ENCODE data around the gene MFN1.
"Not testable (repeated sequence)": the region's sequence is repeated elsewhere in the genome, so short reads cannot be mapped to it uniquely, and the experiment has no call there.

MFN1 gene

DNA sequence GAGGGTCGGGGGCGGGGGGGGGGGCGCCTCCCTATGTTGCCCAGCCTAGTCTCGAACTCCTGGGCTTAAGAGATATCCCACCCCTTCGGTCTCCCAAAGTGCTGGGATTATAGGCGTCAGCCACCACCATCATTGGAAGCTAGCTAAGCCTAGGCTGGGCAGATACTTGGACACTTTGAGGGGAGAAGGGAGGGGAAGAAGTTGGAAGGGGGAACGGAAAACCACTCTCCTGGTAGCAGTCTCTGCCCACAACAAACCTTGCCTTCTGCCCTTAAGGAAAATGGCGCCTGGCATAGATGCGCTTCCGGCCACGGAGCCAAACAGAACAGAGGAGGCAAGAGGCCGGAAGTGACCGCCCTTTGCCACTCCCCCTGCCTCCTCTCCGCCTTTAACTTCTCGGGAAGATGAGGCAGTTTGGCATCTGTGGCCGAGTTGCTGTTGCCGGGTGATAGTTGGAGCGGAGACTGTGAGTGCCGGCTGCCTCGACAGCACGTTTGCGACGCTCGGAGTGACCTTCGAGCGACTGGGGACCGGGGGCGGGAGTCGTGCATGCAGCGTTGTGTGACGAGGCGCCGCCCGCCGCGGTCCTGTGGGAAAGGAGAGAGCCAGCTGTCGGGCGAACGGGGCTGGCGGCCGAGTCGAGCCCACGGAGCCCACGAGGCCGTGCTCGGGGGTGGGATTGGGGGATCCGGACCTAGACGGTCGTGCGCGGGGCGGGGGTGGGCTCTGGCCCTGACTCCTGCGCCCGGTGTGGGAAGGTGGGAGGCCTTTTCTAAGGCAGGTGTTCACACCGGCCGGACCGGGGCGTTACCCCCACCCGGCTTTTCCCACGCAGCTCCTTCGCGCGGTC lies at the start of gene MFN1:
Gene MFN1 (plus strand): TSS at position 365 of the 850 bp plus-strand sequence. CDS start 1,143 bp downstream, outside the sequence.
- peaks cover 15% of the 10 kb centered on the region for H3K36me3 Mint-ChIP-seq
- H3K27ac Mint-ChIP-seq, result peak within 1 kb of the TSS; percentile 98
- H3K9me3 Mint-ChIP-seq, result no peaks in the 10 kb centered on the region
- H3K4me1 Mint-ChIP-seq, result peaks cover 22% of the 10 kb centered on the region
- H3K27me3 Mint-ChIP-seq, result no peaks in the 10 kb centered on the region
- ATAC-seq, result peak; percentile 96
- H3K4me3 Mint-ChIP-seq, result peak within 1 kb of the TSS; percentile 92

DNA sequence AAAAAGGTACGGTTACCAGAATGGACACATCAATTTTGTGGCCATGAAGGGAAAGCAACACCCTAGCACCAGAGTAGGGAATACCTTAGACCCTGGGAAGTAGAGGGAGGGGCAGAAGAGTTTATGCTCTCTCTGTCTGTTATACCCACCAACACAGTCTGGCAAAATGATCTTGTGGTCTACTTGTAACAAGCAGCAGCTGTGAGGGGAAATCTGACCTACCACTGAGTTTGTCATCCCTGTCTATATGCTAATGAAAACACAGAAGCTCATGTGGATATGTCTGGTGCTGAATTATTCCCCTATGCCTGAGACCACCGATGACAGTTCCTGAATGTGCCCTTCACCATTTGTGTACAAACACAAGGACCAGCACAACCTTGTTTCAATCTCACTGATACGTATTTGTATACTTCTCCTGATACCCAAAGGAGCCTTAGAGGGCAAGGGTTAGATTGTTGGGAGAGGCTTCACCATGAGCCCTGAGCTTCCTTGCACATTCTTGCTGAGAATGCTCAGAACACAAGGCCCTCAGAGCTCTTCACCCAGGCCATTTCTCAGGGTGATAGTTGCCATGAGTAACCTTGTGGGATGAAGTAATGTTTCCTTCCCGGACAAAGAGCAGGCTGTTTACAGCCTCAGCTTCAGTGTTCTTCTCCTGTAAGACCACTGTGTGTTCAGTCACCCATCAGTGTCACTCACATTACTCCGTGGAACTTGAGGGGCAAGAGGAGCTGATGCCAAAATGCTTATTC lies 49.4 kb upstream of the MFN1 start:
- H3K27ac Mint-ChIP-seq, result no peak overlapping the region
- no peak overlapping the region for H3K4me3 Mint-ChIP-seq
- H3K27me3 Mint-ChIP-seq, result no peaks in the 10 kb centered on the region
- ATAC-seq, result peak; percentile 36
- H3K36me3 Mint-ChIP-seq, result no peaks in the 10 kb centered on the region
- H3K9me3 Mint-ChIP-seq, result no peaks in the 10 kb centered on the region
- H3K4me1 Mint-ChIP-seq, result peaks cover 6% of the 10 kb centered on the region

DNA sequence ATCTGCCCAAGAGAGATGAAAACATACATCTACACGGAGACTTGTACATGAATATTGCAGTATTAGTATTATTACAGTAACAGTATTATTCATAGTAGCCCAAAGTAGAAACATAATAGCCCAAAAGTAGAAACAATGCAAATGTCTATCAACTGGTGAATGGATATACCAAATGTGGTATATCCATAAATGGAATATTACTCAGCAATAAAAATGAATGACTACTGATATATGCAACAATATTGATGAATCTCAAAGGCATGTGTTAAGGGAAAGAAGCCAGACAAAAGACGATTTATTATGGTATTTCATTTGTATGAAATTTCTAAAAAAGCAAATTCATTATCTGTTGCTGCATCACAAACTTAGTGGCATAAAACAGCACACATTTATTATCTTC lies 48.2 kb upstream of the MFN1 start:
- Mint-ChIP-seq H3K27ac (no peak overlapping the region), H3K4me3 (no peak overlapping the region)
- ATAC-seq, result no peak

GRCh38 chr3:179299999-179300613 lies 47.4 kb upstream of the MFN1 start:
- H3K27me3 Mint-ChIP-seq, result no peaks in the 10 kb centered on the region
- H3K27ac Mint-ChIP-seq, result no peak overlapping the region
- H3K36me3 Mint-ChIP-seq, result no peaks in the 10 kb centered on the region
- H3K4me1 Mint-ChIP-seq, result peaks cover 6% of the 10 kb centered on the region
- H3K4me3 Mint-ChIP-seq, result no peak overlapping the region
- ATAC-seq, result peak; percentile 74
- H3K9me3 Mint-ChIP-seq, result no peaks in the 10 kb centered on the region

More for the DNA sequence above, 48.2 kb upstream of the MFN1 start:
- Mint-ChIP-seq H3K9me3 (no peaks in the 10 kb centered on the region), H3K27me3 (no peaks in the 10 kb centered on the region), H3K36me3 (no peaks in the 10 kb centered on the region), H3K4me1 (peaks cover 6% of the 10 kb centered on the region)

DNA sequence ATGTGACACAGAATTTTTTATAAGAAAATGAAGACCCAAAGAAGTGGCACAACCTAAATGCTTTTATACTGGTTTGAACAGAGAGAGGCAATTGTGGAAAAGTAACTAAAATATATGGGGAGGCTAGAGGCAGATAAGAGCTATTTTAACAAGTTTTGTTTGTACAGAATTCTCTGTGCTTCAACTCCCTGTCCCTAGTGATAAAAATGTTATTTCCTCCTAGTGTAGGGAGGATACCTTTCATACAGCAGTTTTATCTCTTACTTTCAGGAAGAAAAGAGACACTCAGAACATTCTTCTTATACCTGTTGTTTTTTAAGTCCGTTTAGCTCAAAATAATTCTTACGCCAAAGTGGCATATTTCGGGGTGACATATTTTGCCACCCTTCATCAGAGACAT lies 45.9 kb upstream of the MFN1 start:
- no peak overlapping the region for H3K27ac Mint-ChIP-seq
- no peaks in the 10 kb centered on the region for H3K36me3 Mint-ChIP-seq
- H3K4me1 Mint-ChIP-seq, result peaks cover 6% of the 10 kb centered on the region
- H3K9me3 Mint-ChIP-seq, result no peaks in the 10 kb centered on the region
- H3K27me3 Mint-ChIP-seq, result no peaks in the 10 kb centered on the region
- ATAC-seq, result no peak
- no peak overlapping the region for H3K4me3 Mint-ChIP-seq

GRCh38 chr3:179302111-179302510 lies 45.4 kb upstream of the MFN1 start:
- Mint-ChIP-seq H3K27ac (no peak overlapping the region), H3K4me3 (no peak overlapping the region), H3K27me3 (no peaks in the 10 kb centered on the region), H3K36me3 (no peaks in the 10 kb centered on the region), H3K4me1 (peaks cover 6% of the 10 kb centered on the region), H3K9me3 (no peaks in the 10 kb centered on the region)
- no peak for ATAC-seq

DNA sequence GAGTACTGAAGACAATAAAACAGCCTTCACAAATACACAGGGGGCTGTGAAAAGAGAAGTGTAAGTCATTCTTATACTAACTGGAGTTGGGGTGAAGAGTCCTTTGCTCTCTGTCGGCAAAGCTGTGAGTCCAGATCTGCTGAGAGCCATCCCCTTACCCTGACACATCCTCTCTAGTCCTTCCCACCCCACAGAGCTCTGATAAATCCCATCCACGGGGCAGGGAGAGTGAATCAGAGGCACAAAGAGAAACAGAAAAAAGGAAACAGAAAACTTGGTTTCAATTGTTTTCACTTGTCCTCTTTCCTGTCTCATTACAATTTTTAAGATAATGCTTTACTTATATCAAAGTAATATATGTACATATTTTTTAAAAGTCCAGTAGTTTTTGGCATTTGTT lies 42.9 kb upstream of the MFN1 start:
- ATAC-seq, result no peak
- Mint-ChIP-seq H3K27me3 (no peaks in the 10 kb centered on the region), H3K4me1 (peaks cover 6% of the 10 kb centered on the region), H3K9me3 (no peaks in the 10 kb centered on the region), H3K27ac (no peak overlapping the region), H3K36me3 (no peaks in the 10 kb centered on the region), H3K4me3 (no peak overlapping the region)

GRCh38 chr3:179307362-179307761 lies 40.1 kb upstream of the MFN1 start:
- not testable (repeated sequence) for ATAC-seq, H3K9me3 Mint-ChIP-seq, H3K36me3 Mint-ChIP-seq, H3K4me1 Mint-ChIP-seq, H3K4me3 Mint-ChIP-seq, H3K27ac Mint-ChIP-seq, H3K27me3 Mint-ChIP-seq

DNA sequence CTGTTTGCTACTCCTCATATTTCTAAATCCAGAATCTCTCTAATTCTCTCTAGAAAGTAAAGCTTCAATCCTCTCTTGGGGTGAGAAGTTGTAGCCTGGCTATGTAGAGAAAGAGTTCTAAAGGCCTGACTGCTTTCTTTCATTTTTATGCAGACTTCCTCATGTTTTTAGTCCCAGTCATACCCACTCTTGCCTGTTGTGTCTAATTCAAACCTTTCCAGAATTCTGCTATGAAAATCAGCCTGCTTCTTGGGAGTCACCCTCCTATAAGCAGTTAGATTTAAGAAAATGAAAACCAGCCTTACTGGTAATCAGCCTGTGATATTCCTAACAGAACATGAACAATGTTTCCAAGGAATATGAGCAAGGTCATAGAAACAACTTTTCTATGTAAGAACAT lies 39.5 kb upstream of the MFN1 start:
- no peak overlapping the region for H3K4me3 Mint-ChIP-seq
- no peaks in the 10 kb centered on the region for H3K9me3 Mint-ChIP-seq
- no peak overlapping the region for H3K27ac Mint-ChIP-seq
- H3K27me3 Mint-ChIP-seq, result no peaks in the 10 kb centered on the region
- no peaks in the 10 kb centered on the region for H3K4me1 Mint-ChIP-seq
- no peak for ATAC-seq
- no peaks in the 10 kb centered on the region for H3K36me3 Mint-ChIP-seq

DNA sequence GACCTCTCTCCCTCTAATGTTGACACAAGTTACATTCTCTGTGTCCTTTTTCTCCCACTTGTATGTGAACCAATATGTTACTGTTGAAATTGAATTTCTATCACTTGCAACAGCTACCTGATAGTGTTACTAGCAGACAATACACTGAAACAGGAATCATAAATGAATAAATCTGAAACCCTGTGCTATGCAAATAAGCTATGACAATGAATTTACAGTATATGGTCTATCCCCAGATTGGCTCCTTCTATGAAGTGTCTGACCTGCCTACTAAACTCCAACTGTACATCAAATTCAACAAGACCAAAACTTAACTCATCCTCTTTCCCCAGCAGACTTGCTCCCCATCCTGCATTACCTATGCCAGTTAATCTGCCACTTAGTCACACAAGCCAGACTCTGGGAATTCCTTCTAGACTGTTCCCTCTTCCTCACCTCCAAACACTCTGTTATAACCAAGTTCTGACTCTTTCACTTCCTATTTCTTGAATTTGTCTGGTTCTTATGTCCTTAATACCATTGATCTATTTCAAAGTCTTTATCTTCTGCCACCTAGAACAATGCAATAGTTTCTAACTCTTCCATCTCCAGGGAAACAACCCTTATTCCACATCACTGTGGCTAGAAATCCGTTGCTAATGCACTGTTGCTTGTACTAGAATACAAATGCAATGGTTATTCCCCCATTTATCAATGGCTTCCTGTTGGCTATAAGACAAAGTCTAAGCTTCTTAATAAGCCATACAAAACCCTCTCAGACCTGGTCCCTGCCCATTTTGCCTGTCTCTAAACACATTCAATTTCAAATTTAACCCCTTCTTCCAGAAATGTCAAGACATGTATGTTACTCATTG lies 38.1 kb upstream of the MFN1 start:
- Mint-ChIP-seq H3K27me3 (no peaks in the 10 kb centered on the region), H3K9me3 (no peaks in the 10 kb centered on the region), H3K4me3 (no peak overlapping the region), H3K4me1 (no peaks in the 10 kb centered on the region), H3K36me3 (no peaks in the 10 kb centered on the region), H3K27ac (no peak overlapping the region)
- ATAC-seq, result peak; percentile 80

DNA sequence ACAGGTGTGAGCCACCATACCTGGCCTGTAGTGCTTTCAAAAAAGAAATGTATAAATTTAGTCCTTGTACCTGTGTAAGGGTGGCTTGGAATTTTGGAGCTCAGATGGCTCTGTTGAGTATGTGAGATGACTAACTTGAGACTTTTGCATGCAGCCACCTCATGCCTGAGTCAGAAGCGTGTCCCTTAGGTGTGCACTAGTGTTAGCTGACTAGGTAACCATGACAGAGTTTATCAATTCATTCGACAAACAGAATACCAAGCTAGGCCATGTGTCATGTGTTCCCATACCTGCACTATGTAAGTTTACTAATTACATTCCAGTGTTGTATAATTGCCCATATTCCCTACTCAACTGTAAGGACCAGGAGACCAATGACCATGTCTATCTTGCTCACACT lies 28.6 kb upstream of the MFN1 start:
- Mint-ChIP-seq H3K4me1 (peaks cover 24% of the 10 kb centered on the region), H3K36me3 (no peaks in the 10 kb centered on the region), H3K27ac (no peak overlapping the region), H3K27me3 (no peaks in the 10 kb centered on the region), H3K4me3 (no peak overlapping the region), H3K9me3 (no peaks in the 10 kb centered on the region)
- no peak for ATAC-seq

- peaks cover 35% of the 10 kb centered on the region for H3K4me1 Mint-ChIP-seq
- ATAC-seq, result no peak
- peak overlapping the region; percentile 88 for H3K4me3 Mint-ChIP-seq
- H3K36me3 Mint-ChIP-seq, result no peaks in the 10 kb centered on the region
- H3K9me3 Mint-ChIP-seq, result no peaks in the 10 kb centered on the region
- H3K27me3 Mint-ChIP-seq, result no peaks in the 10 kb centered on the region
- H3K27ac Mint-ChIP-seq, result peak overlapping the region; percentile 91
These were observed 25.7 kb upstream of the MFN1 start for GRCh38 chr3:179321668-179322285.

GRCh38 chr3:179322286-179323196 lies 25.0 kb upstream of the MFN1 start, which contains the start of gene ZNF639:
Gene ZNF639 (plus strand): TSS chr3:179323031. CDS start chr3:179328294, 5,263 bp downstream.
- Mint-ChIP-seq H3K9me3 (no peaks in the 10 kb centered on the region), H3K4me1 (peaks cover 35% of the 10 kb centered on the region), H3K4me3 (peak within 1 kb of the TSS; percentile 88), H3K36me3 (no peaks in the 10 kb centered on the region), H3K27ac (peak within 1 kb of the TSS; percentile 91), H3K27me3 (no peaks in the 10 kb centered on the region)
- ATAC-seq, result peak; percentile 94
